ENCODE results near the gene ZFP36.

GRCh38 chr19:39420769-39421168, 14.1 kb downstream of the ZFP36 start:
- TF ChIP-seq POLR2A (IDR thresholded peaks at IDR 0.05) (no peak), CTCF (IDR thresholded peaks at IDR 0.05) (no peak)

Data from adrenal gland (tissue), 5 donors.